Liver (tissue), 9 donors: ENCODE data around the gene SIRT5. TPM values are rescaled to one million over a fixed set of nuclear protein-coding genes. Genes with fewer than 3 reads are reported as not detected.

ENCODE experiments used
- DNase-seq: peaks from one replicate; pipeline ENCODE4 v3.0.0-alpha.2; 2017; ENCODE audit warnings: low spot score
- H3K27ac ChIP-seq, 2 donors: one replicate each; pipeline ENCODE4 v1.7.0; 2013; ENCODE audit warnings: inconsistent platforms in 2 of 2, low read length in 2 of 2, control low read depth in 1 of 2, low read depth in 1 of 2, mild to moderate bottlenecking in 1 of 2
- H3K27me3 ChIP-seq, 4 donors: one replicate each; pipeline versions ENCODE4 v1.6.1 to v1.7.0; 2013; ENCODE audit warnings: low read length in 3 of 4, inconsistent platforms in 1 of 4, mild to moderate bottlenecking in 1 of 4, moderate library complexity in 1 of 4; ENCODE audit not compliant: control insufficient read depth in 4 of 4, insufficient read depth in 4 of 4
- H3K36me3 ChIP-seq, 4 donors: one replicate each; pipeline versions ENCODE4 v1.6.1 to v1.7.0; 2013; ENCODE audit warnings: low read length in 3 of 4, mild to moderate bottlenecking in 3 of 4, low read depth in 1 of 4, moderate library complexity in 1 of 4; ENCODE audit not compliant: control insufficient read depth in 4 of 4, insufficient read depth in 3 of 4
- H3K4me1 ChIP-seq, 4 donors: one replicate each; pipeline versions ENCODE4 v1.6.1 to v1.7.0; 2013; ENCODE audit warnings: low read length in 3 of 4, mild to moderate bottlenecking in 3 of 4, moderate library complexity in 1 of 4; ENCODE audit not compliant: control insufficient read depth in 4 of 4, insufficient read depth in 4 of 4
- H3K4me3 ChIP-seq, 3 donors: one replicate each; pipeline versions ENCODE4 v1.6.1 to v1.7.0; 2013; ENCODE audit warnings: low read length in 3 of 3, control low read depth in 1 of 3, low read depth in 1 of 3, mild to moderate bottlenecking in 1 of 3
- H3K9ac ChIP-seq, 2 donors: one replicate each; pipeline ENCODE4 v1.7.0; 2013; ENCODE audit warnings: low read length in 2 of 2, mild to moderate bottlenecking in 2 of 2, moderate library complexity in 2 of 2, control low read depth in 1 of 2, low read depth in 1 of 2
- H3K9me3 ChIP-seq, 4 donors: one replicate each; pipeline versions ENCODE4 v1.6.1 to v1.7.0; 2013; ENCODE audit warnings: low read length in 3 of 4; ENCODE audit not compliant: control insufficient read depth in 4 of 4
- ATF3 ChIP-seq: IDR thresholded peaks from 2 replicates; pipeline ENCODE4 v1.6.1; 2016; ENCODE audit warnings: antibody characterized with exemption
- CTCF ChIP-seq: fragments of 150-350 bp; IDR thresholded peaks from 2 replicates; pipeline ENCODE4 v1.5.1; 2017; ENCODE audit warnings: improper control_type of control experiment, low read depth, low read length; ENCODE audit not compliant: missing input control
- EGR1 ChIP-seq, 2 donors: IDR thresholded peaks; 2 replicates each; pipeline ENCODE4 v1.6.1; 2016 to 2018; ENCODE audit warnings: antibody characterized with exemption in 2 of 2, low read depth in 2 of 2
- FOXA1 ChIP-seq: IDR thresholded peaks from 2 replicates; pipeline ENCODE4 v1.6.1; 2016; ENCODE audit warnings: antibody characterized with exemption
- FOXA2 ChIP-seq: IDR thresholded peaks from 2 replicates; pipeline ENCODE4 v1.6.1; 2016; ENCODE audit warnings: antibody characterized with exemption
- GABPA ChIP-seq, 2 donors: IDR thresholded peaks in 1 of 2; conservative IDR thresholded peaks in 1 of 2; 2 replicates each; pipeline ENCODE4 v1.6.1; 2016; ENCODE audit warnings: antibody characterized with exemption in 2 of 2, mild to moderate bottlenecking in 1 of 2, moderate library complexity in 1 of 2
- HNF4G ChIP-seq: IDR thresholded peaks from 2 replicates; pipeline ENCODE4 v1.6.1; 2016; ENCODE audit warnings: antibody characterized with exemption
- JUND ChIP-seq, 2 donors: IDR thresholded peaks; 2 replicates each; pipeline ENCODE4 v1.6.1; 2016; ENCODE audit warnings: antibody characterized with exemption in 2 of 2
- MAX ChIP-seq: IDR thresholded peaks from 2 replicates; pipeline ENCODE4 v1.6.1; 2016; ENCODE audit warnings: antibody characterized with exemption
- NR2F2 ChIP-seq: IDR thresholded peaks from 2 replicates; pipeline ENCODE4 v1.6.1; 2016; ENCODE audit warnings: antibody characterized with exemption
- RAD21 ChIP-seq, 2 donors: IDR thresholded peaks; 2 replicates each; pipeline ENCODE4 v1.6.1; 2016; ENCODE audit warnings: antibody characterized with exemption in 2 of 2, mild to moderate bottlenecking in 2 of 2
- REST ChIP-seq: IDR thresholded peaks from 2 replicates; pipeline ENCODE4 v1.6.1; 2016; ENCODE audit warnings: antibody characterized with exemption, mild to moderate bottlenecking
- RXRA ChIP-seq, 2 donors: IDR thresholded peaks; 2 replicates each; pipeline ENCODE4 v1.6.1; 2017 to 2018; ENCODE audit warnings: antibody characterized with exemption in 2 of 2, mild to moderate bottlenecking in 1 of 2
- SP1 ChIP-seq: IDR thresholded peaks from 2 replicates; pipeline ENCODE4 v1.6.1; 2018; ENCODE audit warnings: antibody characterized with exemption, mild to moderate bottlenecking
- TAF1 ChIP-seq: conservative IDR thresholded peaks from 2 replicates; pipeline ENCODE4 v1.6.1; 2016; ENCODE audit warnings: antibody characterized with exemption, mild to moderate bottlenecking
- YY1 ChIP-seq: IDR thresholded peaks from 2 replicates; pipeline ENCODE4 v1.6.1; 2016; ENCODE audit warnings: antibody characterized with exemption, mild to moderate bottlenecking
- ZBTB33 ChIP-seq: IDR thresholded peaks from 2 replicates; pipeline ENCODE4 v1.6.1; 2016; ENCODE audit warnings: antibody characterized with exemption
- WGBS: extraction: QIAGEN DNeasy Blood & Tissue Kit; methylation state at CpG from one replicate; pipeline ENCODE4 v1.1.7; 2013; 5-methylcytosine and 5-hydroxymethylcytosine counted together
- polyA plus RNA-seq, 2 donors: library from polyadenylated mRNA; stranded (reverse) in 1 of 2; unstranded in 1 of 2; fragments of 200-250 nt in 1 of 2; fragments of >200 nt in 1 of 2; fragmentation: Nextera tagmentation in 1 of 2; extraction: Ambion mirVana in 1 of 2; gene quantifications; one replicate each; pipeline versions ENCODE4 v1.2.1 to v1.2.3, GENCODE V29; 2013 to 2015
- total RNA-seq, 2 donors: library from RNA; depleted of rRNA; stranded (reverse); fragments of >200 nt; gene quantifications; one replicate each; pipeline ENCODE4 v1.2.3, GENCODE V29; 2014
- donor health status: healthy.
- donor health status: healthy.
- donor health status: healthy.
- donor health status: healthy.
- donor health status: healthy.

Gene SIRT5
- total and polyA plus RNA-seq, 4 donors, result 7.5 to 12.6 (median 8.8) TPM

- Histone ChIP-seq H3K36me3 (peaks cover 0 to 71% (median 47%) of the 10 kb centered on the region in 4 donors), H3K4me3 (no peak overlapping the region), H3K9me3 (no peaks in the 10 kb centered on the region), H3K4me1 (no peaks in the 10 kb centered on the region), H3K27ac (no peak overlapping the region), H3K27me3 (no peaks in the 10 kb centered on the region), H3K9ac (no peak overlapping the region)
- 97% methylated on average over 6 of the region's 6 CpGs for WGBS
- no peak for TF ChIP-seq REST
- no peak for TF ChIP-seq FOXA2
- no peak for TF ChIP-seq EGR1 (IDR thresholded peaks at IDR 0.05; ENCODE audit: low read depth in 2 of 2)
- TF ChIP-seq HNF4G, result no peak
- TF ChIP-seq RAD21 (IDR thresholded peaks at IDR 0.05), result no peak
- TF ChIP-seq FOXA1, result no peak
- no peak for TF ChIP-seq ZBTB33
- no peak for TF ChIP-seq GABPA (IDR thresholded peaks at IDR 0.05 in 1 of 2, conservative IDR thresholded peaks at IDR 0.05 in 1 of 2)
- no peak for TF ChIP-seq YY1
- TF ChIP-seq MAX, result no peak
- no peak for TF ChIP-seq NR2F2
- no peak for TF ChIP-seq SP1
- no peak for TF ChIP-seq ATF3
- no peak for TF ChIP-seq TAF1
- TF ChIP-seq CTCF, result no peak
- no peak for TF ChIP-seq JUND (IDR thresholded peaks at IDR 0.05)
- no peak for DNase-seq
Measured at GRCh38 chr6:13600036-13600435, 25.6 kb downstream of the SIRT5 start.

- H3K4me3 ChIP-seq, result no peak overlapping the region
- no peak overlapping the region for H3K27ac ChIP-seq
- DNase-seq, result no peak
- H3K9ac ChIP-seq, result no peak overlapping the region
- H3K36me3 ChIP-seq, result peaks cover 0 to 54% (median 31%) of the 10 kb centered on the region in 4 donors
- no peaks in the 10 kb centered on the region for H3K4me1 ChIP-seq
- H3K27me3 ChIP-seq, result no peaks in the 10 kb centered on the region
- 90% methylated on average over 4 of the region's 4 CpGs for WGBS
- H3K9me3 ChIP-seq, result no peaks in the 10 kb centered on the region
- no peak for TF ChIP-seq GABPA (IDR thresholded peaks at IDR 0.05 in 1 of 2, conservative IDR thresholded peaks at IDR 0.05 in 1 of 2)
- TF ChIP-seq FOXA1, result no peak
- TF ChIP-seq ZBTB33, result no peak
- TF ChIP-seq SP1, result no peak
- TF ChIP-seq JUND (IDR thresholded peaks at IDR 0.05), result no peak
- TF ChIP-seq MAX, result no peak
- no peak for TF ChIP-seq EGR1 (IDR thresholded peaks at IDR 0.05; ENCODE audit: low read depth in 2 of 2)
- no peak for TF ChIP-seq FOXA2
- no peak for TF ChIP-seq NR2F2
- TF ChIP-seq RXRA (IDR thresholded peaks at IDR 0.05), result no peak
- no peak for TF ChIP-seq HNF4G
- TF ChIP-seq ATF3, result no peak
- TF ChIP-seq REST, result no peak
- no peak for TF ChIP-seq RAD21 (IDR thresholded peaks at IDR 0.05)
Measured at GRCh38 chr6:13604135-13604534, 29.7 kb downstream of the SIRT5 start.
